Medulla oblongata (tissue), 1 donor: ENCODE measurements around the gene XAF1.
"Not testable (repeated sequence)": the region's sequence is repeated elsewhere in the genome, so short reads cannot be mapped to it uniquely, and the experiment has no call there.

ENCODE experiments used
- DNase-seq: peaks from one replicate; pipeline ENCODE4 v3.0.0-alpha.2; 2015; ENCODE audit errors: extremely low spot score

XAF1 gene, protein sequence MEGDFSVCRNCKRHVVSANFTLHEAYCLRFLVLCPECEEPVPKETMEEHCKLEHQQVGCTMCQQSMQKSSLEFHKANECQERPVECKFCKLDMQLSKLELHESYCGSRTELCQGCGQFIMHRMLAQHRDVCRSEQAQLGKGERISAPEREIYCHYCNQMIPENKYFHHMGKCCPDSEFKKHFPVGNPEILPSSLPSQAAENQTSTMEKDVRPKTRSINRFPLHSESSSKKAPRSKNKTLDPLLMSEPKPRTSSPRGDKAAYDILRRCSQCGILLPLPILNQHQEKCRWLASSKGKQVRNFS

DNA sequence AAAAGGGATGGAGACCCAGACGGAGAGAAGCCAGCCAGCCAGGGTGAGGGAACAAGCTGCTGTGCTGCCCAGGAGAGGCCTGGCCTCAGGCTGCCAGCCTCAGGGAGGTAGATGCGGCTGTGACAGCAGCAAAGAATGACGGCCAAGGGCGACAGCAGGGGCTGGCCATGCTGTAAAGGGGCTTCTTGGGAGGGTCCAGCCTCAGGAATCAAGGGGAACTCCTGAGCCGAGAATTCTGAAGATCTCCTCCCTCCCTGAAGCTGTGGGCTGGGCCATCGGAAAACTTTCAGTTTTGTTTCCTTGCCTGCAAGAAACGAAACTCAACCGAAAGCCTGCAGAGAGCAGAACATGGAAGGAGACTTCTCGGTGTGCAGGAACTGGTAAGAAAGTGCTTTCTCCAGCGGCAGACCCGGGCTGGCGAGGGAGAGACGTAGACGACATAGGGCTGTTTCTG lies at the start of gene XAF1:
Gene XAF1, plus strand, starts transcription at position 316 of the 454 bp plus-strand sequence. Its CDS starts 33 bp downstream, at position 349.
- DNase-seq, result peak; percentile 72

DNA sequence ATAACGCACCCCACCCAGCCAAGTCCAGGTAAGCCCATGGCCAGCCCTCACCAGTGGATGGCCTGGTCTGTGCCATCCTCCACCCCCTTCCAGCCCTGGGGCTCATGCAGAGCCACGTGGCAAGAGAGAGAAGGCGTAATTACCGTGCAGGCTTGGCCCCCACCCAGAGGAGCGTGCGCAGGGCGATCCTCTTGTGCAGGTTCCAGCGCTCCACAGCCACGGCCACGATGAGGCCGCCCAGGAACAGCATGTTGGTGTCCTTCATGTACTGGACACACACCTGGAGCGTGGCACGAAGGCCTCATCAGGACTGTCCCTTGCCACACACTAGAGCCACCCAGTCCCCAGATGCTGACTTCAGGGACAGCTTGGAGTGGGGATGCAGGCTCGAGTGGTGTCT lies 49.3 kb upstream of the XAF1 start:
- no peak for DNase-seq

GRCh38 chr17:6706996-6707395 lies 48.9 kb upstream of the XAF1 start:
- DNase-seq, result no peak

- DNase-seq, result no peak
Measured at GRCh38 chr17:6708357-6708961, 47.4 kb upstream of the XAF1 start.

GRCh38 chr17:6710317-6710716 lies 45.5 kb upstream of the XAF1 start:
- no peak for DNase-seq

- DNase-seq, result peak; percentile 20
Measured at GRCh38 chr17:6711081-6711674, 44.7 kb upstream of the XAF1 start.

DNA sequence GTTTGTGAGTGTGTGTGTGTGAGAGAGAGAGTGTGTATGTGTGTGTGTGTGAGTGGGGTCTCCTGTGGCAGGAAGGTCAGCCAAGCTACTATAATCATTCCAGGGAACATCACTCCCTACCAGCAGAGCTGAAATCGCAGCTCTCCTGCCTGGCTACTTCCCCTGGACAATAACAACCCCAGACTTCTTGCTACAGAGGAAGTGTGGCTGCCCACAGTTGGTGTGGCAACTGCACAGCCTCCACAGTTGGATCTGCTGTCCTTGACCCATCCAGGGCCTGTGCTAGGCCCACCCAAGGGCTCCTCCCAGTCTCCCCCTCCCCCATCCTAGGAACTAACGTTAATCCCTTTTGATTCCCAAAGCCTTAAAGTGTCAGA lies 44.2 kb upstream of the XAF1 start:
- no peak for DNase-seq

- DNase-seq, result peak; percentile 64
Measured at GRCh38 chr17:6712058-6712853, 43.6 kb upstream of the XAF1 start.

DNA sequence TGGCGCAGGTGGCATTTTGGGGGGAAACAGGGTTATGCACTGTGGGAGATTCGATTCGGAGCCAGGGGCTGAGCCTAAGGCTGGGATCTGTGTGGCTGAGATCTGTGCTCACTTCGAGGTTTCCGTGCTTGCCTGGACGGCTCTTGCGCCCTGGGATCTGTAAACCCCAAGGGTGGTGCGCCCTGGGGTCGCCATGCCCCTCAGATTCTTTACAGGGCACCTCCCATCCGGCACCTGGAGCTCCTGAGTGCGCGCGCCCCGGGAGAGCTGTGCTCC lies 43.1 kb upstream of the XAF1 start:
- DNase-seq, result no peak

DNA sequence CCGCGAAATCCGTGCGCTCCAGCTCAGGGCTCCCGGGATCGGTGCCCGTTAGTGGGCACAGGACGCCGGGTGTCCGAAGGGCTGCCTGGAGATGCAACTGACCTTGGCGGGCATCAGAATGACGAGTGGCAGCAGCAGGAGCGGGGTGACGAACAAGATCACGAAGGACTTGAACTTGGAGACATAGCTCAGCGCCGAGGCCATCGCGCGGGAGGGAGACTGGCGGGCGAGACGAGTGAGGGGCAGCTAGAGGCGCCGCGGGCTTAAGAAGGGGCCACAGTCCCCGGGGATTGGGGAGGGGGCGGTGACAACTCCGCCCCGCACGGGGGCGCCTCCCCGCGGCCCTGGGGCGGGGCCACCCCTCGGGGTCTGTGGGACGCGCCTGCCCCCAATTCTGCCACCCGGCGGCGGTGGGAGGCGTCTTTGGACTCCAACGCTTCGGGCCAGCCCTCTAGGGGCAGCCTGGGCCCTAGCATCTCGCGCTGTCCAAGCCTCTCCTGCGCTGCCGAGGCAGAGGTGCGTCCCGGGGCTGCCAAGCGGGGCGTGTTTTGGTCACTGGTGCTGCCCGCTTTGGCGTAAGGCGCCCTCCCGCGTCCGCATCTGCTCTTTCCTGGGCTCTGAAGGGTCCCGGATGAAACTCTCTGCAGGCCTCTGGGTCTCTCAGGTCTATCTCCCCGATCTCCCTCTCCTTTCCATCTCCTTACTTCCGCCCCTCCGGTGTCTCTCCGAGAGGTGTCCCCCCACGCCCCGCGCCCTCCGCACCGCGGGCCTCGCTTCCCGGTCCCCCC lies 42.5 kb upstream of the XAF1 start, which contains the start of gene SLC13A5:
Gene SLC13A5, minus strand, starts transcription at position 240 of the 788 bp plus-strand sequence. Its CDS starts 36 bp downstream, at position 204.
- DNase-seq, result peak; percentile 3

GRCh38 chr17:6713918-6714271 lies 42.0 kb upstream of the XAF1 start:
- DNase-seq, result no peak

DNA sequence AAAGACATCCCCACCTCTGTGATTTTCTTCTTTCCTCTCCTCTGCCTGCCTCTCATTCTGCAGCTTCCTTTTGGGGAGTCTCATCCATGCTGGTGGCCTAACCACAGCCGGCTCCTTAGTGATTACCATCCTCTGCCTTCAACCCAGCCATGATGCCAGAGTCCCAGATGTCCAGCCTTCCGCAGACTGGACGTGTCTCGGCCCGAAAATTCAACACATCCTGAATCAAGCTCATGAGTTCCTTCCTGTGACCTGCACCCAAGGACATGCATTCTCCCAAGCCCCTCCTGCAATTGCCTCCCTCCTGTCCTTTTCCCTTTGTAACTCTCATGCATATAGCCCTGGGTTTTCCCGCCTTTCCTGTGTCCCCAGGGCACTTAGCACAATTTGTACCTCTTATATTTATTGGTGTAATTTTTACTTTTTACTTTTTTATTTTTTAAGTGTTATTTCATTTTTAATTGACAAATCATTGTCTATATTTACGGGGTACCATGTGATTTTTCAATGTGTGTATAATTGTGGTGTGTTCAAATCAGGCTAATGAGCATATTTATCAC lies 41.5 kb upstream of the XAF1 start:
- no peak for DNase-seq

GRCh38 chr17:6716736-6717135 lies 39.1 kb upstream of the XAF1 start:
- DNase-seq, result no peak

GRCh38 chr17:6721744-6722143 lies 34.1 kb upstream of the XAF1 start:
- no peak for DNase-seq

DNA sequence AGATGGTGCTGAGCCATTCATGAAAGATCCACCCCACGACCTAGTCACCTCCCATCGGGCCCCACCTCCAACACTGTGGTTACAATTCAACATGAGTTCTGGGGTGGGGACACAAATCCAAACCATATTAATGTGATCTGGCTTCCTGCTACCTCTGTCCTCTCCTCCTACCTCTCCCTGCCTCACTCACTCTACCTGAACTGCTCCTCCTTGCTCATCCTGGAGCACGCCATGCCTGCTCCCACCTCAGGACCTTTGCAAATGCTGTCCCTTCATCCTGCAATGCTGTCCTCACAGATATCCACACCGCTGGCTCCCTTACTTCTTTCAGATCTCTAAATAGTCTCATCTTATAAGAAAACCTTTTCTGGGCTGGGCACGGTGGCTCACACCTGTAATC lies 31.8 kb upstream of the XAF1 start:
- DNase-seq, result no peak

GRCh38 chr17:6729531-6729930 lies 26.3 kb upstream of the XAF1 start:
- no peak for DNase-seq

GRCh38 chr17:6746665-6747064 lies 9.2 kb upstream of the XAF1 start:
- DNase-seq, result not testable (repeated sequence)

DNA sequence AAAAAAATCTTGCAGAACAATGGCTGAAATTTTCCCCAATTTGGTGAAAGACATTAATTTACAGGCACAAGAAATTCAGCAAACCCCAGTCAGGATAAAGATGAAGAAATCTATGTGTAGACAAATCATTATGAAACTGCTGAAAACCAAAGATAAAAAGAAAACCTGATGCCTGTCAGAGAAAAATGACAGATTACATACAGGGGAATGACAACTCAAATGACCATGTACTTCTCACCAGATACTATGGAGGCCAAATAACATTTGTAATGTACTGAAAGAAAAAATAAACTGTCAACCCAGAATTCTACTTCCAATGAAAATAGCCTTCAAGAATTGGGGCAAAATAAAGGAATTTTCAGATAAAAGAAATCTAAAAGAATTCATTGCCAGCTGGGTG lies 7.2 kb upstream of the XAF1 start:
- no peak for DNase-seq

- no peak for DNase-seq
Measured at GRCh38 chr17:6749519-6749918, 6.3 kb upstream of the XAF1 start.

DNA sequence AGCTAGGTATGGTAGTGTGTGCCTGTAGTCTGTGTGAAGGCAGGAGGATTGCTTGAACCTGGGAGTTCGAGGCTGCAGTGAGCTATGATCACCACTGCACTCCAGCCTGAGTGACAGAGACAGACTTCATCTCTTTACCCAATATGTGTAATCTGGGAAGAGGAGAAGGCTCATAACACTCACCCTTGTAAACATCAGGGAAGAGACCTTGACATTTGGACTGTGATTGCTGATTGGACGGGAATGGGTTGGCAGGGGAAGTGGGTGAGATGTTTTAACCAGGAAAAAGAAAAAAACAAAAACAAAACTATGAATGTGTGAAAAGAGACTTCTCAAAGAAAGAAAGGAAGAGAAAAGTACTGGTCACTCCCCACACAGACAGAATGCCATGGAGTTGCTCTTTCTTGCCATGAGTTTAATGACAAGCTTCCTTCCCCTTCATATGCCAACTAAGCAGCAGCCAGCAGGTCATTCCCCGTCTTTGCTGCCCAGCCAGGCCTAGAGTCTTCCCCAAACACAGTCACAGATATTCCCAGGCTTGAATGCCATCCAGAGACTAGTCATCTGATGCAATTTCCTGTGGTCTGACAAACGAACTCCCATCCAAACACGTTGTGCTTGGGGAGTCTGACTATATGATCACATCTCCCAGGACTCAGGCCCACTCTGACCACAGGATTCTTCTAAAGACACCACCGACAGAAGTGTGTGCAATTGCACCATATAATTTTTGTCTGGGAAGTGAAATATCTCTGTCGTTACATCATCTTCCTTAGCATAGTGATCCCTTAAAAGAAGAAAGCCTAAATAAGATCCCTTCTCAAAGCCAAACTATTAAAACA lies 3.6 kb upstream of the XAF1 start:
- peak; percentile 63 for DNase-seq
